Placental epithelial cell (primary cell): ENCODE results near the gene PITPNM2. TPM values are rescaled to one million over a fixed set of nuclear protein-coding genes. Genes with fewer than 3 reads are reported as not detected.

Source experiments
- total RNA-seq: library from RNA; depleted of rRNA; stranded (reverse); fragments of >200 nt; gene quantifications from 2 replicates; pipeline ENCODE4 v1.2.3, GENCODE V29; 2012

The PITPNM2 gene
- 11.7 and 18.8 TPM in 2 replicates for total RNA-seq

DNA sequence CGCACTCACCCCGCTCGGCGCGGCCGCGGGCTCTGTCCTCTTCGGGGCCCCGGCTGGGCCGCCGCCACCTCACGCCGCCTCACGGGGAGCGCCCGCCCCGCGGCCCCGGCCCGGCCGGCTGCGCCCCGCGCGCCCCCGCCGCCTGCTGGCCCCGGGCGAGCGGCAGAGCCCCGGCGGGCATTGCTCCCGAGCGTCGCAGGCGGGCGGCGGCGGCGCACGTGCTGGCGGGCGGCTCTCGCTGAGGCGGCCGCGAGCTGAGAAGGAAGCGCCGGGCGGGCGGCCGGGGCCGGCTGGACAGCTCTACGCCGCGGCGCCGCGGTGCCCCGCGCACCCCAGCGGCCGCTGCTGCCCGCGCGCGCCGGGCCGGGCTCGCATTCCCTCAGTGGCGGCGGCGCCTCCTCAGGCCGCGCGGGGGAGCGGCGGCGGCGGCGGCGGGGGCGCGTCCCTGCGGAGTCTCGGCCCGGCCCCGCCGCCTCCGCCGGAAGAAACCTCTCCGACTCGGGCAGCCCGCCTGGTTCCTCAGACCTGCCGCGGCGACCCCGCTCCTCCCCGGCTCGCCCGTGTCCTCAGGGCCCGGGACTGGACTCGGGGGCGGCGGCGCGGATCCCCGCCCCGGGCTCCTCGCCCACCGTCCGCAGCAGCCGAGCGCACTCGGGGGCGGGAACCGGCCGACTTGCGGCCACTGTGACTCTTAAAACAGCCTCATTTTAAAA lies at the start of gene PITPNM2:
TSS of gene PITPNM2 (minus strand) at position 347 of the 713 bp plus-strand sequence. CDS start 116,500 bp downstream, outside the sequence.

Other genes with a start within 250 kb of the PITPNM2 start
- gene ABCB9, start 184.6 kb downstream of the PITPNM2 start, total RNA-seq = 14.1 and 24.3 TPM in 2 replicates
- 7.9 and 9.7 TPM in 2 replicates for gene OGFOD2, start 175.8 kb downstream of the PITPNM2 start, total RNA-seq
- 131 and 172 TPM in 2 replicates for gene ARL6IP4, start 170.4 kb downstream of the PITPNM2 start, total RNA-seq
- 32.6 and 38.0 TPM in 2 replicates for gene MPHOSPH9, start 82.1 kb upstream of the PITPNM2 start, total RNA-seq
- 9.5 and 12.2 TPM in 2 replicates for gene MTRFR, start 82.3 kb upstream of the PITPNM2 start, total RNA-seq
- gene CDK2AP1, start 120.8 kb upstream of the PITPNM2 start, total RNA-seq = 129 and 327 TPM in 2 replicates
- 19.2 and 20.7 TPM in 2 replicates for gene SBNO1, start 213.8 kb upstream of the PITPNM2 start, total RNA-seq
- 25.5 and 36.2 TPM in 2 replicates for gene KMT5A, start 233.0 kb upstream of the PITPNM2 start, total RNA-seq